B cell (primary cell): ENCODE measurements around the gene LYAR. TPM values are rescaled to one million over a fixed set of nuclear protein-coding genes. Genes with fewer than 3 reads are reported as not detected.

Experiments used
- ATAC-seq: fragments of 200-7000 bp; cut with Tn5 transposase; one replicate; pipeline ENCODE4 v1.10.0; 2021; ENCODE audit warnings: low read depth, mild to moderate bottlenecking, moderate number of reproducible peaks, moderate library complexity
- CTCF ChIA-PET: fragments of 350-600 bp; sonication (Branson Sonifier 250); formaldehyde crosslinking; loops from one replicate; lab custom pipeline; 2021; ENCODE audit warnings: antibody characterized with exemption, inconsistent platforms; lab: Charles Lee
- POLR2A ChIA-PET: fragments of 350-600 bp; sonication (Branson Sonifier 250); formaldehyde crosslinking; loops from one replicate; lab custom pipeline; 2021; ENCODE audit warnings: antibody characterized with exemption; lab: Charles Lee
- DNase-seq: peaks from one replicate; pipeline ENCODE4 v3.0.0; 2013
- H2AFZ ChIP-seq: 2 replicates; pipeline ENCODE4 v1.6.1; 2012; ENCODE audit warnings: mild to moderate bottlenecking, low read depth, low read length; ENCODE audit not compliant: insufficient read depth, poor library complexity, severe bottlenecking
- H3K27ac ChIP-seq, 2 donors: 1 replicate in 1 of 2; 2 replicates in 1 of 2; pipeline ENCODE4 v1.5.1; 2012 to 2013; ENCODE audit warnings: low read length in 2 of 2, mild to moderate bottlenecking in 2 of 2, moderate library complexity in 1 of 2
- H3K27me3 ChIP-seq, 4 experiments: fragments of 200-600 bp in 1 of 4; sonication (generic) in 1 of 4; replicated peaks in 1 of 4; 1 replicate in 2 of 4; 2 replicates in 2 of 4; pipeline versions ENCODE4 v1.6.1 to v1.7.0; 2013 to 2016; ENCODE audit warnings: low read length in 3 of 4, mild to moderate bottlenecking in 2 of 4, mixed read lengths in 1 of 4, moderate library complexity in 1 of 4; ENCODE audit not compliant: insufficient read depth in 4 of 4, control insufficient read depth in 3 of 4; ENCODE audit errors: control extremely low read depth in 1 of 4
- H3K36me3 ChIP-seq, 2 experiments: replicated peaks in 1 of 2; 1 replicate in 1 of 2; 2 replicates in 1 of 2; pipeline versions ENCODE4 v1.6.1 to v1.7.1; 2013; ENCODE audit warnings: low read length in 1 of 2; ENCODE audit not compliant: insufficient read depth in 2 of 2, control insufficient read depth in 1 of 2; ENCODE audit errors: control extremely low read depth in 1 of 2, extremely low read depth in 1 of 2
- H3K4me1 ChIP-seq, 2 donors: fragments of 200-600 bp in 1 of 2; sonication (generic) in 1 of 2; 1 replicate in 1 of 2; 2 replicates in 1 of 2; pipeline versions ENCODE4 v1.5.1 to v1.6.1; 2013 to 2017; ENCODE audit warnings: low read length in 2 of 2; ENCODE audit not compliant: control insufficient read depth in 2 of 2, insufficient read depth in 2 of 2
- H3K4me2 ChIP-seq: replicated peaks from 2 replicates; pipeline ENCODE3; 2012; ENCODE audit warnings: mild to moderate bottlenecking, low read depth, low read length; ENCODE audit not compliant: poor library complexity, severe bottlenecking
- H3K4me3 ChIP-seq, 5 experiments: fragments of 200-600 bp in 1 of 5; sonication (generic) in 1 of 5; 1 replicate in 3 of 5; 2 replicates in 2 of 5; pipeline versions ENCODE4 v1.5.1 to v1.7.0; 2011 to 2016; ENCODE audit warnings: low read length in 4 of 5, mild to moderate bottlenecking in 4 of 5, low read depth in 2 of 5, control low read depth in 1 of 5, moderate library complexity in 1 of 5; ENCODE audit not compliant: insufficient read depth in 1 of 5; ENCODE audit errors: control extremely low read depth in 1 of 5, extremely low read depth in 1 of 5
- H3K79me2 ChIP-seq: fragments of 200-600 bp; sonication (generic); one replicate; pipeline ENCODE4 v1.6.0; 2016; ENCODE audit warnings: low read length; ENCODE audit not compliant: control insufficient read depth, insufficient read depth
- H3K9ac ChIP-seq: fragments of 200-600 bp; sonication (generic); 2 replicates; pipeline ENCODE4 v1.6.1; 2017; ENCODE audit warnings: mild to moderate bottlenecking, low read length, moderate library complexity
- H3K9me3 ChIP-seq, 3 donors: one replicate each; pipeline versions ENCODE4 v1.6.1 to v1.7.1; 2013; ENCODE audit warnings: low read length in 2 of 3; ENCODE audit not compliant: control insufficient read depth in 2 of 3, insufficient read depth in 1 of 3; ENCODE audit errors: control extremely low read depth in 1 of 3
- H4K20me1 ChIP-seq: 2 replicates; pipeline ENCODE4 v1.6.0; 2012; ENCODE audit warnings: mild to moderate bottlenecking, low read length; ENCODE audit not compliant: insufficient read depth, control insufficient read depth, poor library complexity, severe bottlenecking
- H3K27ac Mint-ChIP-seq: one replicate; pipeline ENCODE4 v1.8.0; 2021; ENCODE audit warnings: mixed read lengths
- H3K27me3 Mint-ChIP-seq: one replicate; pipeline ENCODE4 v1.8.0; 2021; ENCODE audit warnings: mixed read lengths
- H3K4me1 Mint-ChIP-seq: one replicate; pipeline ENCODE4 v1.8.0; 2021; ENCODE audit warnings: mixed read lengths
- H3K4me3 Mint-ChIP-seq: one replicate; pipeline ENCODE4 v1.8.0; 2021; ENCODE audit warnings: mixed read lengths
- H3K9me3 Mint-ChIP-seq: one replicate; pipeline ENCODE4 v1.8.0; 2022; ENCODE audit warnings: mixed read lengths; ENCODE audit not compliant: insufficient read depth
- EZH2 ChIP-seq: IDR thresholded peaks from 2 replicates; pipeline ENCODE4 v1.6.1; 2012; ENCODE audit warnings: borderline replicate concordance, low read depth, mild to moderate bottlenecking, moderate library complexity, low read length; ENCODE audit not compliant: insufficient read depth, poor library complexity, severe bottlenecking
- WGBS: methylation state at CpG from one replicate; pipeline ENCODE4 v1.1.5; 2013; ENCODE audit warnings: missing lambda C conversion rate; ENCODE audit not compliant: insufficient coverage; 5-methylcytosine and 5-hydroxymethylcytosine counted together
- intact Hi-C: fragments of 100-400 bp; cut with micrococcal nuclease; formaldehyde crosslinking; loops from one replicate; pipeline ENCODE4 v1.10.0; 2022
- polyA plus RNA-seq: library from polyadenylated mRNA; depleted of rRNA; stranded (reverse); fragments of >200 nt; gene quantifications from 2 replicates; pipeline ENCODE4 v1.2.3, GENCODE V29; 2012
- total RNA-seq, 2 donors: library from RNA; stranded (reverse); fragments of 120-200 nt in 1 of 2; gene quantifications; 1 replicate in 1 of 2; 2 replicates in 1 of 2; pipeline versions ENCODE4 v1.2.3 to v1.2.4, GENCODE V29; 2013 to 2022
- TF ChIP-seq, protein P1 (sequence below): fragments of 200-600 bp; IDR thresholded peaks from one replicate; pipeline ENCODE4 v1.8.0; 2022; ENCODE audit warnings: antibody characterized with exemption, mild to moderate bottlenecking

Gene LYAR
- total and polyA plus RNA-seq, 2 donors (not counting 1 experiment from before 2014, with no cell fraction given) = 3.0 to 11.5 TPM

DNA sequence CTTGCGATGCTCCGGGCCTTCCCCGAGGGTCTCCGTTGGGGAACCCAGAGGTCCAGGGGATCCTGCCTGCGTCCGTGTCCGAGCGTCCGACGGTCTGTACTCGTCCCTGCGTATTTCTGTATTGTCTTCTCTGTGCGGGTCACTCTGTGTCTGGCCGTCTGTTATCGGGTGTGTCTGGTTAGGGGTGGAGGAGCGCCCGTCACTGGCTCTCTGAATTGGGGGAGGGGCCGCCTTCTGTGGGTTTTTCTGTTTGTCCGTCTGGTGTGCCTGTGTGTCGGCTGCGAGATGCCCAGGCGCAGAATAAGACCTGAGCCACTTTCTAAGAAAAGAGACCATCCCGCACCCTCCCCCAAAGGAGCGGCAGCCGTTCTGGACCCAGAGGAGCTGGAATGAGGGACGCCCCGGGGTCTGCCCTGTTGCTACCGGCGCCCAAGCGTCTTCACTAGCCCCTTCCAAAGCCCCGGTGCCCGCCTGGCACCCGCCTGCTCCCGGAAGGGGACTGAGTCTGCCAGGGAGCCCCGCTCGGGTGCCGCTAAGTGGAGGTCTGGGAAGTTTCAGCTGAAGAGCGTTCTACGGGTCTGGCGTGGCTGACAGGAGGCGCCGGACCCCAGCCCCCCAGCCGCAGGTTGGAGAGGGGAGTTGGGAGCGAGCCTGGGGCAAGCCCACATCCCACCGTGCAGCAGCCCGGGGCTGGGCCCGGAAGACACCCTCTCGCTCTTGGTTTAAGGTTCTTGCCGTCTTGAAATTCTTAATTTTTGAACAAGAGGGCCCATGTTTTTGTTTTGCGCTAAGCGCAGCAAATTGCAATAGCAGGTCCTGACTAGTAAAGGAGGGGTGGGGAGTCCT is 62.2 kb downstream of the LYAR start:
- H3K27me3 ChIP-seq = peaks cover 0 to 28% (median 1%) of the 10 kb centered on the region in 4 experiments
- DNase-seq (no peak), ATAC-seq (no peak)
- peaks cover 0 to 13% (median 0%) of the 10 kb centered on the region in 3 donors for H3K9me3 ChIP-seq
- H2AFZ ChIP-seq = no peak overlapping the region
- H3K4me1 ChIP-seq = no peaks in the 10 kb centered on the region
- no peak for TF ChIP-seq EZH2
- TF ChIP-seq, protein P1, sequence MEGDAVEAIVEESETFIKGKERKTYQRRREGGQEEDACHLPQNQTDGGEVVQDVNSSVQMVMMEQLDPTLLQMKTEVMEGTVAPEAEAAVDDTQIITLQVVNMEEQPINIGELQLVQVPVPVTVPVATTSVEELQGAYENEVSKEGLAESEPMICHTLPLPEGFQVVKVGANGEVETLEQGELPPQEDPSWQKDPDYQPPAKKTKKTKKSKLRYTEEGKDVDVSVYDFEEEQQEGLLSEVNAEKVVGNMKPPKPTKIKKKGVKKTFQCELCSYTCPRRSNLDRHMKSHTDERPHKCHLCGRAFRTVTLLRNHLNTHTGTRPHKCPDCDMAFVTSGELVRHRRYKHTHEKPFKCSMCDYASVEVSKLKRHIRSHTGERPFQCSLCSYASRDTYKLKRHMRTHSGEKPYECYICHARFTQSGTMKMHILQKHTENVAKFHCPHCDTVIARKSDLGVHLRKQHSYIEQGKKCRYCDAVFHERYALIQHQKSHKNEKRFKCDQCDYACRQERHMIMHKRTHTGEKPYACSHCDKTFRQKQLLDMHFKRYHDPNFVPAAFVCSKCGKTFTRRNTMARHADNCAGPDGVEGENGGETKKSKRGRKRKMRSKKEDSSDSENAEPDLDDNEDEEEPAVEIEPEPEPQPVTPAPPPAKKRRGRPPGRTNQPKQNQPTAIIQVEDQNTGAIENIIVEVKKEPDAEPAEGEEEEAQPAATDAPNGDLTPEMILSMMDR = no peak
- Mint-ChIP-seq H3K4me3 (no peak overlapping the region), H3K27me3 (peaks cover 49% of the 10 kb centered on the region), H3K4me1 (peaks cover 11% of the 10 kb centered on the region), H3K27ac (no peak overlapping the region), H3K9me3 (peaks cover under 1% of the 10 kb centered on the region)
- H3K27ac ChIP-seq = no peak overlapping the region
- H3K36me3 ChIP-seq = no peaks in the 10 kb centered on the region
- no peaks in the 10 kb centered on the region for H4K20me1 ChIP-seq
- H3K4me3 ChIP-seq = no peak overlapping the region
- H3K9ac ChIP-seq = no peak overlapping the region
- no peaks in the 10 kb centered on the region for H3K79me2 ChIP-seq
- WGBS = 15% methylated on average over 41 of the region's 51 CpGs
- CTCF ChIA-PET = no interaction called here
- H3K4me2 ChIP-seq = no peak overlapping the region
- POLR2A ChIA-PET = no interaction called here
- intact Hi-C loops = no loop called here
